Right ventricle myocardium inferior (tissue), 1 donor: ENCODE data around the gene LMTK2. TPM values are rescaled to one million over a fixed set of nuclear protein-coding genes. Genes with fewer than 3 reads are reported as not detected.

Experiments
- ATAC-seq: fragments of 200-7000 bp; cut with Tn5 transposase; one replicate; pipeline ENCODE4 v1.9.1; 2020; ENCODE audit warnings: mild to moderate bottlenecking, moderate library complexity
- DNase-seq: peaks from one replicate; pipeline ENCODE4 v3.0.0; 2021; ENCODE audit errors: missing footprints
- intact Hi-C: fragments of 100-400 bp; cut with DNase I; formaldehyde crosslinking; loops from one replicate; pipeline ENCODE4 v1.11.0; 2022
- total RNA-seq: library from RNA; stranded (reverse); fragmentation: NEBNext Ultra II Directional; extraction: Animal tissue kit (Norgen Biotek cat#: 25700); gene quantifications from one replicate; pipeline ENCODE4 v1.2.1, GENCODE V29; 2021
- donor health status: DM: no; HTN: yes; CAD: no; lungs with severe emphysema.

LMTK2 gene
- total RNA-seq, 1 donor from 2014 or later: 22.5 TPM

GRCh38 chr7:98166668-98166970 lies 60.0 kb downstream of the LMTK2 start:
- intact Hi-C loops: no loop called here
- no peak for DNase-seq
- no peak for ATAC-seq

GRCh38 chr7:98167653-98168052 lies 61.0 kb downstream of the LMTK2 start:
- intact Hi-C loops: loop anchor here (1.0 kb wide), 1 partner anchor 61 kb away; the partner anchor contains the start of gene LMTK2
- DNase-seq (peak; percentile 61), ATAC-seq (no peak)

GRCh38 chr7:98168181-98168903 lies 61.7 kb downstream of the LMTK2 start:
- DNase-seq (no peak), ATAC-seq (peak; percentile 60)
- intact Hi-C loops: loop anchor here (1.0 kb wide), 1 partner anchor 62 kb away; the partner anchor contains the start of gene LMTK2

- ATAC-seq: no peak
- peak; percentile 68 for DNase-seq
- intact Hi-C loops: loop anchor here (1.0 kb wide), 2 partner anchors 63 to 147 kb away; partner anchors contain the start of gene LMTK2
Observed at GRCh38 chr7:98168904-98169621, 62.4 kb downstream of the LMTK2 start.

GRCh38 chr7:98170966-98171365 lies 64.3 kb downstream of the LMTK2 start:
- intact Hi-C loops: no loop called here
- DNase-seq: no peak
- ATAC-seq: no peak

- ATAC-seq (no peak), DNase-seq (no peak)
- intact Hi-C loops: no loop called here
Observed at GRCh38 chr7:98171449-98171848, 64.8 kb downstream of the LMTK2 start.

GRCh38 chr7:98174334-98175259 lies 67.9 kb downstream of the LMTK2 start:
- ATAC-seq (peak; percentile 49), DNase-seq (peak; percentile 78)
- intact Hi-C loops: no loop called here

- DNase-seq: no peak
- intact Hi-C loops: no loop called here
- ATAC-seq: no peak
Observed at GRCh38 chr7:98175260-98175940, 68.7 kb downstream of the LMTK2 start.

- DNase-seq (no peak), ATAC-seq (peak; percentile 41)
- intact Hi-C loops: no loop called here
Observed at GRCh38 chr7:98177553-98177952, 70.9 kb downstream of the LMTK2 start.

GRCh38 chr7:98178321-98178720 lies 71.7 kb downstream of the LMTK2 start:
- peak; percentile 84 for DNase-seq
- intact Hi-C loops: no loop called here
- peak; percentile 90 for ATAC-seq

GRCh38 chr7:98178762-98179490 lies 72.3 kb downstream of the LMTK2 start:
- intact Hi-C loops: no loop called here
- DNase-seq (no peak), ATAC-seq (peak; percentile 37)

GRCh38 chr7:98180751-98181150 lies 74.1 kb downstream of the LMTK2 start:
- DNase-seq: no peak
- no peak for ATAC-seq
- intact Hi-C loops: no loop called here

- DNase-seq (no peak), ATAC-seq (no peak)
- intact Hi-C loops: no loop called here
Observed at GRCh38 chr7:98185101-98185500, 78.4 kb downstream of the LMTK2 start.

- ATAC-seq (no peak), DNase-seq (no peak)
- intact Hi-C loops: no loop called here
Observed at GRCh38 chr7:98186452-98187137, 79.9 kb downstream of the LMTK2 start.

GRCh38 chr7:98187138-98187502 lies 80.5 kb downstream of the LMTK2 start:
- intact Hi-C loops: no loop called here
- no peak for ATAC-seq
- DNase-seq: no peak

- intact Hi-C loops: no loop called here
- no peak for ATAC-seq
- DNase-seq: no peak
Observed at GRCh38 chr7:98189559-98189958, 82.9 kb downstream of the LMTK2 start.

- intact Hi-C loops: no loop called here
- ATAC-seq (no peak), DNase-seq (no peak)
Observed at GRCh38 chr7:98191668-98192431, 85.2 kb downstream of the LMTK2 start.
